Ishikawa (cell line): ENCODE data around the gene OPCML.

ENCODE experiments used
- CEBPB ChIP-seq: IDR thresholded peaks from 2 replicates; pipeline ENCODE4 v1.6.1; 2012
- CREB1 ChIP-seq: IDR thresholded peaks from 2 replicates; pipeline ENCODE4 v1.6.1; 2012; ENCODE audit warnings: low read depth
- EGR1 ChIP-seq: IDR thresholded peaks from 2 replicates; pipeline ENCODE4 v1.6.1; 2012
- EP300 ChIP-seq: IDR thresholded peaks from 2 replicates; pipeline ENCODE4 v1.6.1; 2012; ENCODE audit warnings: borderline replicate concordance
- FOXM1 ChIP-seq: IDR thresholded peaks from 2 replicates; pipeline ENCODE4 v1.6.1; 2012; ENCODE audit warnings: low read depth, borderline replicate concordance
- MAX ChIP-seq: IDR thresholded peaks from 2 replicates; pipeline ENCODE4 v1.6.1; 2012
- NFIC ChIP-seq: IDR thresholded peaks from 2 replicates; pipeline ENCODE4 v1.6.1; 2012
- RAD21 ChIP-seq: IDR thresholded peaks from 2 replicates; pipeline ENCODE4 v1.6.1; 2012; ENCODE audit warnings: low read depth
- REST ChIP-seq: IDR thresholded peaks from 2 replicates; pipeline ENCODE4 v1.6.1; 2012; ENCODE audit warnings: low read depth, mild to moderate bottlenecking
- TAF1 ChIP-seq: IDR thresholded peaks from 2 replicates; pipeline ENCODE4 v1.6.1; 2012; ENCODE audit warnings: low read depth, mild to moderate bottlenecking
- TCF12 ChIP-seq: IDR thresholded peaks from 2 replicates; pipeline ENCODE4 v1.6.1; 2012; ENCODE audit warnings: low read depth
- TEAD4 ChIP-seq: IDR thresholded peaks from 2 replicates; pipeline ENCODE4 v1.6.1; 2012
- USF1 ChIP-seq: IDR thresholded peaks from 2 replicates; pipeline ENCODE4 v1.6.1; 2012
- YY1 ChIP-seq: IDR thresholded peaks from 2 replicates; pipeline ENCODE4 v1.6.1; 2012; ENCODE audit warnings: low read depth
- ZBTB7A ChIP-seq: IDR thresholded peaks from 2 replicates; pipeline ENCODE4 v1.6.1; 2012; ENCODE audit warnings: low read depth

OPCML gene

GRCh38 chr11:132872211-132872610, 660.1 kb downstream of the OPCML start:
- no peak for TF ChIP-seq FOXM1
- no peak for TF ChIP-seq CREB1
- TF ChIP-seq MAX = no peak
- TF ChIP-seq YY1 = no peak
- no peak for TF ChIP-seq CEBPB
- TF ChIP-seq TEAD4 = no peak
- no peak for TF ChIP-seq USF1
- no peak for TF ChIP-seq ZBTB7A
- TF ChIP-seq NFIC = no peak
- TF ChIP-seq REST = no peak
- TF ChIP-seq EP300 = no peak
- no peak for TF ChIP-seq TAF1
- TF ChIP-seq RAD21 = no peak
- TF ChIP-seq EGR1 = no peak
- TF ChIP-seq TCF12 = no peak

- TF ChIP-seq USF1 (no peak), RAD21 (no peak), TEAD4 (no peak), EP300 (no peak), FOXM1 (no peak), ZBTB7A (no peak), REST (no peak), EGR1 (no peak)
These were observed 665.3 kb downstream of the OPCML start for GRCh38 chr11:132866783-132867545.

- no peak for TF ChIP-seq YY1
- TF ChIP-seq TEAD4 = no peak
- TF ChIP-seq TCF12 = no peak
- TF ChIP-seq EP300 = no peak
- TF ChIP-seq EGR1 = no peak
- no peak for TF ChIP-seq USF1
- TF ChIP-seq RAD21 = no peak
- TF ChIP-seq CEBPB = no peak
- no peak for TF ChIP-seq REST
- no peak for TF ChIP-seq ZBTB7A
- no peak for TF ChIP-seq FOXM1
- TF ChIP-seq MAX = no peak
- no peak for TF ChIP-seq CREB1
- no peak for TF ChIP-seq TAF1
- TF ChIP-seq NFIC = no peak
These were observed 666.7 kb downstream of the OPCML start for GRCh38 chr11:132865623-132866022.
